SK-N-SH (cell line): ENCODE data around the gene FSIP1.

ENCODE experiments used
- EP300 ChIP-seq, 2 experiments: IDR thresholded peaks; 2 replicates each; pipeline versions ENCODE4 v1.4.0 to v1.6.1; 2012; ENCODE audit warnings: borderline replicate concordance in 1 of 2, low read depth in 1 of 2, low read length in 1 of 2
- FOXM1 ChIP-seq: IDR thresholded peaks from 2 replicates; pipeline ENCODE4 v1.4.0; 2012; ENCODE audit warnings: low read depth, mild to moderate bottlenecking
- GABPA ChIP-seq: IDR thresholded peaks from 2 replicates; pipeline ENCODE4 v1.4.0; 2012; ENCODE audit warnings: low read depth, mild to moderate bottlenecking
- POLR2AphosphoS5 ChIP-seq: IDR thresholded peaks from 2 replicates; pipeline ENCODE4 v1.6.1; 2012; ENCODE audit warnings: low read depth, low read length
- REST ChIP-seq: IDR thresholded peaks from 2 replicates; pipeline ENCODE4 v1.6.1; 2012; ENCODE audit warnings: mild to moderate bottlenecking, low read depth, low read length, moderate library complexity
- SMC3 ChIP-seq: IDR thresholded peaks from 2 replicates; pipeline ENCODE4 v1.6.1; 2012; ENCODE audit warnings: low read depth, low read length, improper control_type of control experiment
- TAF1 ChIP-seq: IDR thresholded peaks from 2 replicates; pipeline ENCODE4 v1.6.1; 2012; ENCODE audit warnings: low read depth, mild to moderate bottlenecking, low read length, moderate library complexity, borderline replicate concordance
- TCF12 ChIP-seq: IDR thresholded peaks from 2 replicates; pipeline ENCODE4 v1.4.0; 2012
- USF2 ChIP-seq: fragments of 150-350 bp; IDR thresholded peaks from 2 replicates; pipeline ENCODE4 v1.6.1; 2017; ENCODE audit warnings: antibody characterized with exemption, low read length, low read depth, borderline replicate concordance
- YY1 ChIP-seq: IDR thresholded peaks from 2 replicates; pipeline ENCODE4 v1.4.0; 2012; ENCODE audit warnings: low read depth, mild to moderate bottlenecking
- ZBTB33 ChIP-seq: IDR thresholded peaks from 2 replicates; pipeline ENCODE4 v1.4.0; 2012; ENCODE audit warnings: low read depth, borderline replicate concordance
- TF ChIP-seq, protein P1 (sequence below): fragments of 200-600 bp; sonication (generic); IDR thresholded peaks from 2 replicates; pipeline ENCODE4 v1.6.1; 2017; ENCODE audit warnings: antibody characterized with exemption, mild to moderate bottlenecking, moderate library complexity
- TF ChIP-seq, protein P2 (sequence below): IDR thresholded peaks from 2 replicates; pipeline ENCODE4 v1.4.0; 2012; ENCODE audit warnings: low read depth, borderline replicate concordance
- TF ChIP-seq, protein P3 (sequence below): IDR thresholded peaks from 2 replicates; pipeline ENCODE4; 2012

DNA sequence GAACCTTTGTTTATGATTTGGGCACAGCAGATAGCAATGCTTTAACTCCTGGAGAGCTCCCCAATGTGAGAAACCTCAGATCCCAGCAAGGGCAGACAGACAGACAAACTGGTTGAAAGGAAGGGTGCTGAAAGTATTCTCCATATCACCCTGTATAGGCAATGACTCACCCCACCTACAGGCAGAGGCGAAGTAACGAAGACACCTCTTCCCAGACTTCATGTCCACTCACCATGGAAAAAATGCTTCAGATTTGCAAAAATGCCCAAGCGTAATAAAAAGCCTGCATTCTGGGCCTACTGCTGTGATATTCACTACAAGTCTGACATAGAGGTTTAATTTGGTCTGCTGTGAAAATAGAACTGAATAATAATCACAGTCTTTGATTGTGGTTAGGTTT is 151.3 kb downstream of the FSIP1 start:
- TF ChIP-seq USF2 (no peak), TAF1 (no peak), YY1 (no peak), REST (no peak), POLR2AphosphoS5 (no peak), SMC3 (no peak), FOXM1 (no peak), ZBTB33 (no peak), EP300 (IDR thresholded peaks at IDR 0.05; ENCODE audit: borderline replicate concordance in 1 of 2, low read depth in 1 of 2, low read length in 1 of 2) (no peak), GABPA (no peak), TCF12 (no peak)
- TF ChIP-seq, protein P1, sequence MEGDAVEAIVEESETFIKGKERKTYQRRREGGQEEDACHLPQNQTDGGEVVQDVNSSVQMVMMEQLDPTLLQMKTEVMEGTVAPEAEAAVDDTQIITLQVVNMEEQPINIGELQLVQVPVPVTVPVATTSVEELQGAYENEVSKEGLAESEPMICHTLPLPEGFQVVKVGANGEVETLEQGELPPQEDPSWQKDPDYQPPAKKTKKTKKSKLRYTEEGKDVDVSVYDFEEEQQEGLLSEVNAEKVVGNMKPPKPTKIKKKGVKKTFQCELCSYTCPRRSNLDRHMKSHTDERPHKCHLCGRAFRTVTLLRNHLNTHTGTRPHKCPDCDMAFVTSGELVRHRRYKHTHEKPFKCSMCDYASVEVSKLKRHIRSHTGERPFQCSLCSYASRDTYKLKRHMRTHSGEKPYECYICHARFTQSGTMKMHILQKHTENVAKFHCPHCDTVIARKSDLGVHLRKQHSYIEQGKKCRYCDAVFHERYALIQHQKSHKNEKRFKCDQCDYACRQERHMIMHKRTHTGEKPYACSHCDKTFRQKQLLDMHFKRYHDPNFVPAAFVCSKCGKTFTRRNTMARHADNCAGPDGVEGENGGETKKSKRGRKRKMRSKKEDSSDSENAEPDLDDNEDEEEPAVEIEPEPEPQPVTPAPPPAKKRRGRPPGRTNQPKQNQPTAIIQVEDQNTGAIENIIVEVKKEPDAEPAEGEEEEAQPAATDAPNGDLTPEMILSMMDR: no peak
- TF ChIP-seq, protein P2, sequence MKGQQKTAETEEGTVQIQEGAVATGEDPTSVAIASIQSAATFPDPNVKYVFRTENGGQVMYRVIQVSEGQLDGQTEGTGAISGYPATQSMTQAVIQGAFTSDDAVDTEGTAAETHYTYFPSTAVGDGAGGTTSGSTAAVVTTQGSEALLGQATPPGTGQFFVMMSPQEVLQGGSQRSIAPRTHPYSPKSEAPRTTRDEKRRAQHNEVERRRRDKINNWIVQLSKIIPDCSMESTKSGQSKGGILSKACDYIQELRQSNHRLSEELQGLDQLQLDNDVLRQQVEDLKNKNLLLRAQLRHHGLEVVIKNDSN: no peak
- TF ChIP-seq, protein P3, sequence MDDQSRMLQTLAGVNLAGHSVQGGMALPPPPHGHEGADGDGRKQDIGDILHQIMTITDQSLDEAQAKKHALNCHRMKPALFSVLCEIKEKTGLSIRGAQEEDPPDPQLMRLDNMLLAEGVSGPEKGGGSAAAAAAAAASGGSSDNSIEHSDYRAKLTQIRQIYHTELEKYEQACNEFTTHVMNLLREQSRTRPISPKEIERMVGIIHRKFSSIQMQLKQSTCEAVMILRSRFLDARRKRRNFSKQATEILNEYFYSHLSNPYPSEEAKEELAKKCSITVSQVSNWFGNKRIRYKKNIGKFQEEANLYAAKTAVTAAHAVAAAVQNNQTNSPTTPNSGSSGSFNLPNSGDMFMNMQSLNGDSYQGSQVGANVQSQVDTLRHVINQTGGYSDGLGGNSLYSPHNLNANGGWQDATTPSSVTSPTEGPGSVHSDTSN: no peak
